GM18873 (cell line): ENCODE measurements around the gene MORC4.
"Not testable (repeated sequence)": the region's sequence is repeated elsewhere in the genome, so short reads cannot be mapped to it uniquely, and the experiment has no call there.

Source experiments
- ATAC-seq: cut with Tn5 transposase; IDR thresholded peaks from one replicate; pipeline ENCODE4 v1.9.1; 2021; ENCODE audit warnings: mild to moderate bottlenecking, moderate library complexity, moderate number of reproducible peaks; ENCODE audit not compliant: unreplicated experiment, low FRiP score

MORC4 gene

GRCh38 chrX:107000013-107000515 is at the start of gene MORC4:
Gene MORC4 (minus strand): TSS chrX:107000212. CDS start chrX:106999969, 243 bp downstream.
- peak; percentile 76 for ATAC-seq

DNA sequence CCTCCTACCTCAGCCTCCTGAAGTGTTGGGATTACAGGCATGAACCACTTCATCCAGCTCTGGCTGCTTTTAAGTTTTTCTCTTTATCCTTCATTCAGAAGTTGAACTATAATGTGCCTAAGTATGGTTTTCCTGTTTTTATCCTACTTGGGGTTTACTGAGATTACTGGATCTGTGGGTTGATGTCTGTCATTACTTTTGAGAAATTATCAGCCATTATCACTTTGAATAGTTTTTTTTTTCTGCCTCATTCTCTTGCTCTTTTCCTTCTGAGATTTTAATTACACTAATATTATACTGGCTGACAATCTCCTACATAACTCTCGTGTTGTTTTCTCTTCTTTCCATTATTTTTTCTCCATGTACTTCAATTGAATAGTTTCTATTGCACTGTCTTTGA is 47.6 kb upstream of the MORC4 start:
- no peak for ATAC-seq

- no peak for ATAC-seq
Measured at GRCh38 chrX:107029752-107030151, 29.7 kb upstream of the MORC4 start.

DNA sequence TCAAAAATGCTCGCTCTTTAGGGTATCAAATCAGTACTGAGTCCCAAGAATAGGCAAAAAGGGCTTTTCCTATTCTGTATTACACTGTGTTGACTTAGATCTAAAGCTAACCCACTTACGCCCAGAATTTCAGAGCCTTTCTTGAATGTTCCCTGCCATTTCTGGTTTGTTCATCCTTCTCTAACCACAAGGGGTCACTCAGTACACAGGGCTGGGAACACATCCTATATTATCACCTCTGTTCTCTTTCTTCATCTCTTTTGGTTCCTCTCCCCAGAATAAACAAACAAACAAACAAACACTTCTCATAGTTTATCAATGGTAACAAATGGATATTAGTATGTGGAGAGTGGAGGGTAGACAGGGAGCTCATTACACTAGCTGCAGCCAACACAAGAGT is 25.5 kb upstream of the MORC4 start:
- ATAC-seq: no peak

DNA sequence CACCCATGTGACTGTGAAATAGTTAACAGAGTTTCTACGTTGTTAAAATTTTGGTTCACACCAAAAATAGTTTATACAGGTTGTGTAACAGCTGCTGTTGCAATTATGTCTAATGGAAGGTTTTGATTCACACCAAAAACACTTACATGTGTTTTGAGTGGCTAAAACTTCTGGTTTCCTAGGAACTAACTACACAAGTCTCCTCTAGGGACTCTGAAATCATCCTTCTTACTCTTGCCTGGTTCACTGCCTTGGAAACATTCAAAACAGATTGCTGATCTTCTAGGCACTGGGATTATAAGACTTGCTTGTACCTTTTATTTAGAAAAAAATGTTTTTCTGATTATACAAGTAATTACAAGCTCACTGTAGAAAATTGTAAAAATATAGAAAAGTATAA is 14.9 kb upstream of the MORC4 start:
- no peak for ATAC-seq

DNA sequence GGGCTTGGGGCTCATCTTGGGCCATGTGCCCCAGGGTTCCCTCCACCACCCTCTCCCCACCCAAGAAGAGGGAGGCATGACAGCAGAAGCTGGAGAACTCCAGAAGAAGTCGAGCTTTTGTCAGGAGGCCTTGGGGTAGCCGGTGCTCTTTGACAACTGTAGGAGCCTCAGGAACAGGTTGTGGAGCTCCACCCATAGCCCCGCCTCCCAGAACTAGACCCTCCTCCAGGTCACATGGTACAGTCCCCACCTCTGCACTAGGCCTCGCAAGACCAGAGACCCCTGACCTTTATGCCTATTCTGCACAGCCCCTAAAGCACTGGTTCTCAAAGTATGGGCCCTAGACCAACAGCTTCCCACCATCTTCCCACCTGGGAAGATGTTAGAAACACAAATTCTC is 8.0 kb upstream of the MORC4 start:
- ATAC-seq: no peak

DNA sequence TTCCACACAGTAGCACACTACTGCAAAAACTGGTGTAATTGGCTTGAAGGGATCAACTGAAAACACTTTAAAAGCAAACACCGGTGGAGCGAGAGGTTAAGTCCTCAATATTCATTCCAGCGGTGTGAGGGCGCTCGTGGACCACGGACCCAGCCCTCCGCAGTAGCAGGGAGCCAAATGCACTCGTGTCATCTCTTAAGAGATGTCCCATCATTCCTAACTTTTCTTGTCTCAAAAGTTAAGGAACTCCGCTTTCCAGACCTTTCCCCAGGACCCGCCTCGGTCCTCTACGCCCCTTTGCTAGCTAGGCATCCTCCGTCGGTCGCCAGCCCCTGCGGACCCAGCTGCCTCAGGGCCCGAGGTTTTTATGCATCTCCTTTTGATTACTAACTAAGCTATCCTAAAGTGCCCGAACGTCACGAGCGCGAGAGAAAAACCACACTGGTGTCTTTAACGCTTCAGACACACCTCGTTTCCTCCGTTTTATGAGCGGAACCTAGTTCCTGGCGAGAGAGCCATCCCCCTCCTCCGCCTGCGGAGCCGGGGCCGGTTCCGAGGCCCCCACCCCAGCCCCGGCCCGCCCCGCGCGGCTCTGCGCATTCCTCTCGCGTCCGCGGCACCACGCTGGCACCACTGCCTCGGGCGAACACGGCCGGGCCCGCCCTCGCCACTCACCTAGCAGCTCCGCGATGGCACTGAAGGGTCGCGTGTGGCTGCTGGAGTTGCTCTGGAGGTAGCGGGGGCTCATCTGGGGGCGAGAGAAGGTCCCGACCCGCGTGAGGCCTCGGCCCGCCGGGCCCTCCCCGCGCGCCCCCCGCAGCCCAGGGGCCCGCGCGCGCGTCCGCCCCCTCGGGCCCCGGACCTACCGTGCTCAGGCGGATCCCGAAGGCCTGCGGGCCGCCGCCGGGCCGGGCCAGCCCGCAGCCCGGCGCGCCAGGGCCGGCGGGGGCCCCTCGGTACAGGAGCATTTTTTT is 723 bp downstream of the MORC4 start:
- ATAC-seq: no peak

GRCh38 chrX:106997611-106998010 is 2.4 kb downstream of the MORC4 start:
- no peak for ATAC-seq

DNA sequence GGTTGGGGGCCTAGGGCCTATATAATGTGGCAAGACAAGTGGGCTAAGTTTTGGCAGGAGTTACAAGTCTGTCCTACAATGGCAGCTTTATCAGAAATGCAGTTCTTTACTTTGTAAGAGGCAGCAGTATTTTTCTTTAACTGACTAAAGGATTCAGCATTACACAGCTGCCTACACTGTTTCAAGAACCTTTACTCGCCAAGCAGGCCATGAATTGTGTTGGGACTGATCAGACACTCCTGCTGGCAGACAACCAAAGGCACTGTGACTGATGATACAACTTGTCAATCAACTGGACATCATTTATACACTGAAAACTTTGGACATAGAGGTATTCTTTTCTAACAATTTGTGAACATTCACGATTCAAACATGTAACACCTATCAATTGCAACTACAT is 4.3 kb downstream of the MORC4 start:
- no peak for ATAC-seq

DNA sequence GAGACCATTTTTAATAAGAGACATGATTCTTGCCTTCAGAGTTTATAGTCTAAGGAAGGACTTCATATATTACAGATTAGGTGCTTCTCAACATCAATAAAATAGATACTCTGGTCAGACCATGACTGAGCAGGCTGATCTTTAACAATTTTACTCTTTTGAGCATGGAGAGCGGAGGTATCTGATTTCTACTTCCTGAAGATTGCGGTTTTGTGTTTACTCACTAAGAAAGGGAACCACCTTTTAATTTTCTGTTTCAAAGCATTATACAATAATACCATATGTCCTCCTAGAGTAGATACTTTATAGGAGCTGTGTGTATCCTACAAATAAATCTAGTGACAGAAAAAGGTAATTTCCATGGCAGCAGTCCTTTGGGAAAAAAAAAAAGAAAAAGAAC is 12.5 kb downstream of the MORC4 start:
- no peak for ATAC-seq

DNA sequence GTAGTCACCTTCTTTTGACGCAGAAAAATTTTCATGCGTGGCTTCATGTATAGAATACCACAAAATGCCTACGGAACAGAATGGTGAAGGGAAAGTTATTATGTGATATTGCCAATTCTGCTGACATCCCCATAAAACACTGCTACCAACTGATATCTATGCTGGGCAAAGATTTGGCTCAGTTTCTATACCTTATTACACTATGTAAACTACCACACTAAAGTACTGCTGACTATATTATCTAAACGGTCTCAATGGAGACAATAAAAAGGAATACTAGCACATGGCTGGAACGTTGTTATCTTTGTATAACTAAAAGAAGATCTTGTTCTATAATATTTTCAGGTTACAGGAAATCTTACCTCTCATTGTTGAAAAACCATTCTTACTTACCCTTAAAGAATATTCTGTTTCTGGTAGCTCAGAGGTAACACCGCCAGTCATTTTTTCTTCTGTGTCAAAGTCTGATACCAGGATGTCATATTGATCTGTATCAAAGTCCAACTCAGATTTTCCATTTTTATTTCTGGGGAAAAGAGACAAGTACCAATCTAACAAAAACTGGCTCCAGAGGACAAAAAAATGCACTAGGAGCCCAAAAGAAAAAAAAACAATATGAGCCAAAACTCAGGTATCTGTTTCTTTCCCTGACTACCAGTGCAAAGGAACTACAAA is 18.9 kb downstream of the MORC4 start:
- ATAC-seq: no peak

DNA sequence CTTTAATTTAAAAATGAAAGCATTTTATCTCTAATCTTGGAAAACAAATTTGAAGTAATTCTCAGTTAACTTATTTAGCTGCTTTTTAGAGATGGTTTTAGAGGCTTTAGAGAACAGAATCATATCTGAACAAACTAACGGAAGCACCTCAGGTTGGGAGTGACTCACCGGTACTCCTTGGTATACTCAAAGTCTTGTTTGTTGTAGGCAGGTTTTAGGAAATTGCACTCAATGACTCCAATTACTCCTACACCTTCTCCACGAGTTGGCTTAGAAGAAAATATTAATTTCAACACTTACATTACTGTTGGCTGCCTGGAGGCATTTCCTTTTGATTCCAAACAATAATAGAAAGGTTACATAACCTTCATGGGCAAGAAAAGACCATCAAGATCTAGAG is 23.6 kb downstream of the MORC4 start:
- ATAC-seq: no peak

- ATAC-seq: no peak
Measured at GRCh38 chrX:106973433-106974149, 26.4 kb downstream of the MORC4 start.

DNA sequence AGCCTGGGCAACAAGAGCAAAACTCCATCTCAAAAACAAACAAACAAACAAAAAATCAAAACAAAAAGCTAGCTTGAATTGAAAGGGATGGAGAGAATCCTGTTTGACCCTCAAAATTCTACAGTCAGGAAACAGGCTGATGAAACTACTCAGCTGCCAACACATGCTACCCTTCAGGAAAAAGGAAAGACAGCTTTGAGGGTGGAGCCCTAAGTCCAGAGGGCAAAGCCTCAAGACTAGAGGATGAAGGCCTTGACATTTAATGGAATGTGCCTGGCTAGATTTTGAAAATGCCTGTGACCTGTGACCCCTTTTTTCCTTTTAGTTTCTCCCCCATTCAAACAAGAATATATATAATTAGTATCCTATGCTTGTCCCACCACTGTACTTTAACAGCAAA is 27.1 kb downstream of the MORC4 start:
- ATAC-seq: no peak

- ATAC-seq: not testable (repeated sequence)
Measured at GRCh38 chrX:106966547-106966946, 33.5 kb downstream of the MORC4 start.

GRCh38 chrX:106964290-106964689 is 35.7 kb downstream of the MORC4 start:
- no peak for ATAC-seq

DNA sequence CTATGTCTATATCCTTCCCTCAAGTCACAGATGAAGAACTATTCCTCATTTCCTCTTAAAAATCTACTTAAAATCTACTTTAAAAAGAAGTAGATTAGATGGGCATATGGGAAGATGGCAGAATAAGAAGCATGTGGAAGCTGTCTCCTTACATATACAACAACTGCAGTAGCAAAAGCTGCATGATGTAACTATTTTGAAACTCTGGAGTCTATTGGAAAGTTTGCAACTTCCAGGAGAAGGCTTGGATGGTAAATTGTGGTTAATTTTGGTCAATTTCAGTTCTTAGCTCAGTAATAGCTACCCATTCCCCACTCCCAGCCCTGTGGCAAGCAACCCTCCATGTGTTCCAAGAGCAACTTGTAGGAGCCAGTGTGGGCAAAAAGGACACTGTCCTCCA is 36.9 kb downstream of the MORC4 start:
- no peak for ATAC-seq

- no peak for ATAC-seq
Measured at GRCh38 chrX:106959901-106960300, 40.1 kb downstream of the MORC4 start.

DNA sequence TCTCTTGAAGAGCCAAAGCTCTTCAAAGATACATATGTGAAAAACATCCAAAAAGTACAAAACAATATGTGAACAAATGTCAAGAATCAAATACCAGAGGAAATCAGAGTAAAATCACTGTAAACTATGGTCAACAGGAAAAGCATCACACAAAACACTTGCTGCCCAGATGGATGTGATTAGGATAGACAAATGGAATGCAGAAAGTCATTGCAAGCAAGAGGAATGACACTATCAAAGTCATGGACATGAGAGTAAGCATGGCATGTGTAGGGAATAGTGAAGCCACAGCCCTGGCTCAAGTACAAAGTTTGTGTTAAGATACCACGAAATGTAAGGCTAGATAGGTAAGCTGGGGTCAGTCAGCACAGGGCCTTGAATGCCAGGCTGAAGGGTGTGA is 42.2 kb downstream of the MORC4 start:
- ATAC-seq: no peak

DNA sequence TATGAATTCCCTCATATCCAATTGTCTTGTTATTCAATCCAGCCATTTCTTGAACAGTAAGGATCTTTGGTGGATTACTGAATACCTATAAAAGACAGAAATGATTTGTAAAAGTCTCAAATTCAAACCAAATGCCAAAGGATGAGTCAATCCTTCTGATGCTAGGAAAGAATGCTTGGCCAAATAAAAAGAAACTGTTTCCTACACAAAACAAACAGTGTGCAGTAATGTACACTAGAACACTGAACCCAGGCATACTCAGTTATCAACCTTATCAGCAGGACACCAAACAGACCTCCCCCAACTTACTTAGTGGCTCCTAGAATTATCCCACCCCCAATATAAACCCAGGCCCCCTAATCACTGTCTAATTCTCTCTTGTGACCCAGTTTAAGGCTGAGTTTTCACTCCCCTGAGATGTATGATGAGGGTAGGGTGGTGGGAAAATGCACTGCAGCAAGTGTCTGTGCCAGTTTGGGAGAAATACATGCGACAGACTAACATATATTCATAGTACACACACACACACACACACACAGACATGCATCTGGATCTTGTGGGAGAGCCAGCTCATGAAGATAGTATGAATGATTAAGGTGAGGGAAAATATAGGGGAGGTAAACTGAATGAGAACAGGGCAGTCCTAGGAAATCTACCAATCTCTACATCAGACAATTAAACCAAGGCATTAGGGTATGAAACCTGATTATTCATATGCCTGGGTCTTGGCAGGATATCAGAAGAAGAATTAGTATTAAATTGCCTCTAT is 44.8 kb downstream of the MORC4 start:
- no peak for ATAC-seq
